ENCODE measurements around the gene HEATR5B. TPM values are rescaled to one million over a fixed set of nuclear protein-coding genes. Genes with fewer than 3 reads are reported as not detected.

HEATR5B gene
- total and polyA plus RNA-seq, 2 of the 4 experiments (the other 2 are of a cell fraction): 8.3 to 17.9 TPM

GRCh38 chr2:37111958-37112357, 27.8 kb upstream of the HEATR5B start:
- H3K14ac ChIP-seq (replicated peaks; ENCODE audit: low read depth, low read length): no peak overlapping the region
- no peak overlapping the region for H3K23ac ChIP-seq (ENCODE audit: low read depth, low read length)
- no peak overlapping the region for H3K18ac ChIP-seq (ENCODE audit: low read depth, low read length)
- no peak overlapping the region for H4K91ac ChIP-seq (ENCODE audit: insufficient read depth, low read depth, low read length)
- no peak overlapping the region for H4K8ac ChIP-seq (ENCODE audit: low read depth in 2 of 2, low read length in 2 of 2)
- H2BK5ac ChIP-seq (ENCODE audit: low read depth, low read length, poor library complexity, severe bottlenecking): no peak overlapping the region
- H2BK120ac ChIP-seq (ENCODE audit: low read depth, low read length): no peak overlapping the region
- no peaks in the 10 kb centered on the region for H3K9me3 ChIP-seq (ENCODE audit: control insufficient read depth, insufficient read depth, low read length)
- TF ChIP-seq RFX5 (IDR thresholded peaks at IDR 0.05; ENCODE audit: low read depth, low read length): no peak
- TF ChIP-seq FOS (IDR thresholded peaks at IDR 0.05; ENCODE audit: low read depth, low read length): no peak
- TF ChIP-seq MAZ (IDR thresholded peaks at IDR 0.05; ENCODE audit: borderline replicate concordance, low read depth, low read length): no peak
- TF ChIP-seq CEBPB (IDR thresholded peaks at IDR 0.05; ENCODE audit: low read depth, low read length): no peak
- no peak for TF ChIP-seq RCOR1 (IDR thresholded peaks at IDR 0.05; ENCODE audit: insufficient replicate concordance, low read length)
- TF ChIP-seq, protein P1, sequence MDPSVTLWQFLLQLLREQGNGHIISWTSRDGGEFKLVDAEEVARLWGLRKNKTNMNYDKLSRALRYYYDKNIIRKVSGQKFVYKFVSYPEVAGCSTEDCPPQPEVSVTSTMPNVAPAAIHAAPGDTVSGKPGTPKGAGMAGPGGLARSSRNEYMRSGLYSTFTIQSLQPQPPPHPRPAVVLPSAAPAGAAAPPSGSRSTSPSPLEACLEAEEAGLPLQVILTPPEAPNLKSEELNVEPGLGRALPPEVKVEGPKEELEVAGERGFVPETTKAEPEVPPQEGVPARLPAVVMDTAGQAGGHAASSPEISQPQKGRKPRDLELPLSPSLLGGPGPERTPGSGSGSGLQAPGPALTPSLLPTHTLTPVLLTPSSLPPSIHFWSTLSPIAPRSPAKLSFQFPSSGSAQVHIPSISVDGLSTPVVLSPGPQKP (IDR thresholded peaks at IDR 0.05; ENCODE audit: borderline replicate concordance, low read depth, low read length): no peak
- no peak for TF ChIP-seq CHD1 (IDR thresholded peaks at IDR 0.05; ENCODE audit: low read depth, low read length)
- TF ChIP-seq RAD21 (IDR thresholded peaks at IDR 0.05; ENCODE audit: low read length): no peak
- no peak for TF ChIP-seq SMC3 (IDR thresholded peaks at IDR 0.05; ENCODE audit: low read depth, low read length)
- no peak for TF ChIP-seq USF2 (IDR thresholded peaks at IDR 0.05; ENCODE audit: low read depth, low read length)
- no peak for TF ChIP-seq MAFK (IDR thresholded peaks at IDR 0.05; ENCODE audit: low read depth, low read length)
- no peak for TF ChIP-seq MXI1 (IDR thresholded peaks at IDR 0.05; ENCODE audit: borderline replicate concordance, low read depth, low read length)
- no peak for TF ChIP-seq BHLHE40 (IDR thresholded peaks at IDR 0.05; ENCODE audit: low read depth, low read length)
- no peak for TF ChIP-seq POLR2A (IDR thresholded peaks at IDR 0.05; ENCODE audit: low read depth, low read length)
- no peak for TF ChIP-seq CTCF (conservative IDR thresholded peaks at IDR 0.05; ENCODE audit: low read depth, low read length)
- H3K9ac ChIP-seq (ENCODE audit: low read depth, low read length): no peak overlapping the region
- in situ Hi-C loops (cut with MboI; ENCODE audit: low sequenced_read_pairs): no loop called here
- ChIA-PET CTCF (no interaction called here), POLR2A (ENCODE audit: unreplicated experiment) (no interaction called here)
- no peak overlapping the region for H3K4me2 ChIP-seq (ENCODE audit: low read depth, low read length)
- ATAC-seq (ENCODE audit: low read depth) (no peak), DNase-seq (no peak)
- H4K20me1 ChIP-seq (ENCODE audit: insufficient read depth, low read length): no peaks in the 10 kb centered on the region
- no peaks in the 10 kb centered on the region for H3K27me3 ChIP-seq (ENCODE audit: control insufficient read depth, insufficient read depth, low read length)
- WGBS, 2 experiments (ENCODE audit: extremely low coverage in 2 of 2, insufficient read length in 1 of 2): 100% methylated on average over 1 of the region's 2 CpGs; no CpG with 5 or more reads in 1 of the 2 experiments
- H3K56ac ChIP-seq (ENCODE audit: extremely low read depth, insufficient read depth, low read length): no peak overlapping the region
- H2BK15ac ChIP-seq (ENCODE audit: low read depth, low read length): no peak overlapping the region
- H3K4me3 ChIP-seq (ENCODE audit: insufficient read depth, low read depth, low read length): no peak overlapping the region
- intact Hi-C loops (cut with micrococcal nuclease): no loop called here
- H3K4ac ChIP-seq (ENCODE audit: low read depth, low read length): no peak overlapping the region
- H3K4me1 ChIP-seq (ENCODE audit: control insufficient read depth, insufficient read depth, low read length): no peaks in the 10 kb centered on the region
- no peak overlapping the region for H2BK20ac ChIP-seq (ENCODE audit: low read depth, low read length)
- H2AK5ac ChIP-seq (ENCODE audit: low read depth, low read length): no peak overlapping the region
- H3K9me1 ChIP-seq (ENCODE audit: insufficient read depth, low read length): no peaks in the 10 kb centered on the region; the same call in 1 of the 2 replicates
- H2AFZ ChIP-seq (replicated peaks; ENCODE audit: low read length, poor library complexity): no peak overlapping the region
- BruUV-seq (replicated peaks): no TSS peak
- H4K5ac ChIP-seq (ENCODE audit: low read depth, low read length): no peak overlapping the region
- no peak overlapping the region for H2AK9ac ChIP-seq (replicated peaks; ENCODE audit: low read depth, low read length, poor library complexity)
- dilution Hi-C loops (cut with HindIII; ENCODE audit: low sequenced_read_pairs, unreplicated experiment): no loop called here
- H3K79me1 ChIP-seq (ENCODE audit: low read depth in 1 of 2, low read length in 2 of 2): peaks cover 4% of the 10 kb centered on the region in 2 experiments; a peak in 2 of 4 replicates
- H3K36me3 ChIP-seq (ENCODE audit: control insufficient read depth, insufficient read depth, low read length): peaks cover 21% of the 10 kb centered on the region
- H3K27ac ChIP-seq (ENCODE audit: insufficient read depth, low read length): no peak overlapping the region
